ENCODE measurements around the gene UBE4A. TPM values are rescaled to one million over a fixed set of nuclear protein-coding genes. Genes with fewer than 3 reads are reported as not detected.
A peak's percentile ranks its signal among the peaks of the same experiment; 100 is the strongest.

Gene UBE4A
- total RNA-seq, 1 donor from 2014 or later = 44.0 TPM

DNA sequence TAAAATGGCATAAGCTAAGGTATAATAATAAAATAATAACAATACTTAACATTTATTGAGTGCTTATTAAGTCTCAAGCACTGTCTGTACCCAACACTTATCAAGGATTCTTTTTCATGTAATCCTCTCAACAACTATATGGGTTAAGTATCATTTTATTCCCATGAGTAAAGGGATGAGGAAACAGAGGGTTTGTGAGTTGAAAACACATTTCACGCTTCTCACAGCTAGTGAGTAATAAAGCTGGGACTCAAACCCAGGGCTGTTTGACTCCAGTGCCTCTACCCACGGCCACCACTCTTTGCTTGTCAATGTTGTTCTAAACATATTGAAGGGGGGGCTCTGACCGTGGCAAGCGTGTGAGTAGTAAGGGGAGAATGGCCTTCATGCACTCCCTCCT, 46.2 kb upstream of the UBE4A start:
- no peak for DNase-seq
- Mint-ChIP-seq H3K4me3 (ENCODE audit: unreplicated experiment) (peak overlapping the region; percentile 65), H3K27me3 (ENCODE audit: unreplicated experiment) (peaks cover 9% of the 10 kb centered on the region), H3K27ac (ENCODE audit: unreplicated experiment) (no peak overlapping the region), H3K9me3 (ENCODE audit: unreplicated experiment) (peaks cover 9% of the 10 kb centered on the region), H3K4me1 (ENCODE audit: low read depth, unreplicated experiment) (peaks cover 27% of the 10 kb centered on the region), H3K36me3 (ENCODE audit: unreplicated experiment) (no peaks in the 10 kb centered on the region)
- TF ChIP-seq, protein P1, sequence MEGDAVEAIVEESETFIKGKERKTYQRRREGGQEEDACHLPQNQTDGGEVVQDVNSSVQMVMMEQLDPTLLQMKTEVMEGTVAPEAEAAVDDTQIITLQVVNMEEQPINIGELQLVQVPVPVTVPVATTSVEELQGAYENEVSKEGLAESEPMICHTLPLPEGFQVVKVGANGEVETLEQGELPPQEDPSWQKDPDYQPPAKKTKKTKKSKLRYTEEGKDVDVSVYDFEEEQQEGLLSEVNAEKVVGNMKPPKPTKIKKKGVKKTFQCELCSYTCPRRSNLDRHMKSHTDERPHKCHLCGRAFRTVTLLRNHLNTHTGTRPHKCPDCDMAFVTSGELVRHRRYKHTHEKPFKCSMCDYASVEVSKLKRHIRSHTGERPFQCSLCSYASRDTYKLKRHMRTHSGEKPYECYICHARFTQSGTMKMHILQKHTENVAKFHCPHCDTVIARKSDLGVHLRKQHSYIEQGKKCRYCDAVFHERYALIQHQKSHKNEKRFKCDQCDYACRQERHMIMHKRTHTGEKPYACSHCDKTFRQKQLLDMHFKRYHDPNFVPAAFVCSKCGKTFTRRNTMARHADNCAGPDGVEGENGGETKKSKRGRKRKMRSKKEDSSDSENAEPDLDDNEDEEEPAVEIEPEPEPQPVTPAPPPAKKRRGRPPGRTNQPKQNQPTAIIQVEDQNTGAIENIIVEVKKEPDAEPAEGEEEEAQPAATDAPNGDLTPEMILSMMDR (IDR thresholded peaks at IDR 0.05; ENCODE audit: partially characterized antibody, unreplicated experiment) = no peak

DNA sequence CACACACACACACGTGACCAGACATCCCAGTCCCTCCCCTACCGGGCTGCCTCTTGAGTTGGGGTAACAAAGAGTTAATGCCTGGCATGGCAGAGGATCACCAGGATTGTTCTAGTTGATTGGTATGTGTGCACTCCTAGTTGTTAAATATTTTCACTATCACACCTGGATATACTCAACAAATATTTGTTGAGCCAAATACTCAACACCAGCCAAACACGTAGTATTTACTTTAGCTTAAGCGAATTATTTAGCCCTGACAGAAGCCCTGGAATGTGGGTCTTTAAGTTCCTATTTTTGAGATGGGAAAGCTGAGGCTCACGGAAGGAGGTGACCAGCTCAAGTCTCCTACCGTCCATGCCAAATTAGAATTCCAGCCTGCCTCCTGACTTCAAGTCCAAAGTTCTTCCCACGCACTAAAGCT, 44.4 kb upstream of the UBE4A start:
- Mint-ChIP-seq H3K9me3 (ENCODE audit: unreplicated experiment) (peaks cover 12% of the 10 kb centered on the region), H3K4me3 (ENCODE audit: unreplicated experiment) (peak overlapping the region; percentile 71), H3K4me1 (ENCODE audit: low read depth, unreplicated experiment) (peaks cover 27% of the 10 kb centered on the region), H3K36me3 (ENCODE audit: unreplicated experiment) (no peaks in the 10 kb centered on the region), H3K27me3 (ENCODE audit: unreplicated experiment) (peaks cover 9% of the 10 kb centered on the region), H3K27ac (ENCODE audit: unreplicated experiment) (peak overlapping the region; percentile 91)
- TF ChIP-seq, protein P1 (IDR thresholded peaks at IDR 0.05; ENCODE audit: partially characterized antibody, unreplicated experiment) = no peak
- no peak for DNase-seq

DNA sequence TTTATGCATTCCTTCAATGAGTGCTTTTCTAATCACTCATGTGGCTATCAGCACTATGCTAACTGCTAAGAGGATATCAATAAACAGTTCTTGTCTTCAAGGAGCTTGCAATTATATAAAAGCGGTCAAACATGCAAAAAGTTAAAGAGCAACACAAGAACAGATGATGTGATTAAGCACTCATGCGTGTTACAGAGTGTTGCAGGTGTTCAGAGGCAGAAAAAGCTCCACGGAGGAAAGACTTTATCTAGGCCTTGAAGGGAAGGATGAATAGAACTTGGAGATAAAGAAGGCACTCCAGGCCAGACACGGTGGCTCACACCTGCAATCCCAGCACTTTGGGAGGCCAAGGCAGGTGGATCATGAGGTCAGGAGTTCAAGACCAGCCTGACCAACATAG, 41.3 kb upstream of the UBE4A start:
- H3K36me3 Mint-ChIP-seq (ENCODE audit: unreplicated experiment) = no peaks in the 10 kb centered on the region
- no peak overlapping the region for H3K27ac Mint-ChIP-seq (ENCODE audit: unreplicated experiment)
- TF ChIP-seq, protein P1 (IDR thresholded peaks at IDR 0.05; ENCODE audit: partially characterized antibody, unreplicated experiment) = no peak
- no peak for DNase-seq
- H3K4me1 Mint-ChIP-seq (ENCODE audit: low read depth, unreplicated experiment) = peaks cover 27% of the 10 kb centered on the region
- H3K4me3 Mint-ChIP-seq (ENCODE audit: unreplicated experiment) = no peak overlapping the region
- peaks cover 12% of the 10 kb centered on the region for H3K9me3 Mint-ChIP-seq (ENCODE audit: unreplicated experiment)
- H3K27me3 Mint-ChIP-seq (ENCODE audit: unreplicated experiment) = peaks cover 5% of the 10 kb centered on the region

DNA sequence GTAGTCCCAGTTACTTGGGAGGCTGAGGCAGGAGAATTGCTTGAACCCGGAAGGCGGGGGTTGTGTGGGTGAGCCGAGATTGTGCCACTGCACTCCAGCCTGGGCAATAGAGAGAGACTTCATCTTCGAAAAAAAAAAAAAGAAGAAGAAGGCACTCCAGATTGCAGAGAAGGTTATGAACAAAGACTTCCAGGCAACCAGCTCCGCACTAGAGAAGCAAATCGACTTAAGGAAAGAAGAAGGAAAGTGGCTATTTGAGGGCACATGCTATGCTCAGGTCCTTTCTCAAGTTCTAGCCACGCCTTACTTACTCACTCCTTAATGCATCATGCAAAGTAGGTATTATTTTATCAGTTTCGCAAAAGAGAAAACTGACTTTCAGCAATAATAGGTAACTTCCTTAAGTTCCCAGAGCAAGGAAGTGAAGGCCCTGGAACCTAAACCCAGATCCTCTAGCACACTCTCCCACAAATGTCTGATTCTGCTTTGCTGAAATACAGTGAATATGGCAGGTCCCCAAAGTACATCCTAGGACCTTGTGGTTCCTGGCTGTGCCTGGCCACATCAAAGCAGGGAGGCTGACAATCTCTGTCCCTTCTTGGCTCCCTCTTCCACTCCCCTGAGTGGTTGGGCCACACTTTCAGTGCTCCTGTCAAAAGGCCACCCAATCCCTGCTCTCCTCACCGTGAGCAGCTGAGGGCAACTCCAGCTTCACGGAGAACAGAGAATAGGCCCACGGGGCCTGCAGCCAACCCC, 40.6 kb upstream of the UBE4A start:
- no peak overlapping the region for H3K27ac Mint-ChIP-seq (ENCODE audit: unreplicated experiment)
- peaks cover 5% of the 10 kb centered on the region for H3K27me3 Mint-ChIP-seq (ENCODE audit: unreplicated experiment)
- peaks cover 25% of the 10 kb centered on the region for H3K4me1 Mint-ChIP-seq (ENCODE audit: low read depth, unreplicated experiment)
- no peak for DNase-seq
- H3K36me3 Mint-ChIP-seq (ENCODE audit: unreplicated experiment) = no peaks in the 10 kb centered on the region
- H3K4me3 Mint-ChIP-seq (ENCODE audit: unreplicated experiment) = no peak overlapping the region
- H3K9me3 Mint-ChIP-seq (ENCODE audit: unreplicated experiment) = peaks cover 12% of the 10 kb centered on the region
- TF ChIP-seq, protein P1 (IDR thresholded peaks at IDR 0.05; ENCODE audit: partially characterized antibody, unreplicated experiment) = no peak

DNA sequence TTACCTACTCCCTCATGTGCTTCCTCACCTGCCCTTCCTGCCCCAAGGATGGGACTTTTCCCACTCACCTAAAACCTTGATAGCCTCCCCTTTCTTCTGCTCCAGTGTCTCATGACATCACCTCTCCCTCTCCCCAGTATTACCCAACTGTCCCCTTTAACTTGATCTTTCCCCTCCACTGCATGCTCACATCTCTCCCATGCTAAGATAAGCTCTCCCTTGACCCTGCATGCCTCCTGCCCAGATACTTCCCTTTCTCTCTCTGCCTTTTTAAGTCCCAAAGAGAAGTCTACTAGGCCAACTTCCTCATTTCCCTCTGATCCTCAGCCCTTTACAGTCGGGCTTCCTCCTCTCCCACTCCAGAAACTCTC, 40.1 kb upstream of the UBE4A start:
- TF ChIP-seq, protein P1 (IDR thresholded peaks at IDR 0.05; ENCODE audit: partially characterized antibody, unreplicated experiment) = no peak
- Mint-ChIP-seq H3K36me3 (ENCODE audit: unreplicated experiment) (no peaks in the 10 kb centered on the region), H3K27ac (ENCODE audit: unreplicated experiment) (no peak overlapping the region), H3K4me1 (ENCODE audit: low read depth, unreplicated experiment) (peaks cover 19% of the 10 kb centered on the region), H3K27me3 (ENCODE audit: unreplicated experiment) (peaks cover 5% of the 10 kb centered on the region), H3K9me3 (ENCODE audit: unreplicated experiment) (peaks cover 12% of the 10 kb centered on the region), H3K4me3 (ENCODE audit: unreplicated experiment) (no peak overlapping the region)
- no peak for DNase-seq

All from glutamatergic neuron (in vitro differentiated cells).